GM10248 (cell line): ENCODE data around the gene LDLR.
"Not testable (repeated sequence)": the region's sequence is repeated elsewhere in the genome, so short reads cannot be mapped to it uniquely, and the experiment has no call there.

Experiments
- CTCF ChIA-PET: fragments of 300-600 bp; sonication (Branson Sonifier 250); formaldehyde crosslinking; extraction: SDS; loops from one replicate; lab custom pipeline; 2021; ENCODE audit warnings: antibody characterized with exemption; lab: Yijun Ruan, JAX
- POLR2A ChIA-PET: fragments of 350-650 bp; sonication (Branson Sonifier 250); formaldehyde crosslinking; extraction: SDS; loops from one replicate; lab custom pipeline; 2020; ENCODE audit warnings: antibody characterized with exemption; lab: Yijun Ruan, JAX
- DNase-seq: peaks from one replicate; pipeline ENCODE4 v3.0.0; 2012; ENCODE audit errors: extremely low spot score
- TF ChIP-seq, protein P1 (sequence below): IDR thresholded peaks from 2 replicates; pipeline ENCODE4 v1.5.1; 2012; ENCODE audit warnings: mild to moderate bottlenecking, low read depth; ENCODE audit errors: extremely low read depth, missing control alignments, control extremely low read depth

Gene LDLR

DNA sequence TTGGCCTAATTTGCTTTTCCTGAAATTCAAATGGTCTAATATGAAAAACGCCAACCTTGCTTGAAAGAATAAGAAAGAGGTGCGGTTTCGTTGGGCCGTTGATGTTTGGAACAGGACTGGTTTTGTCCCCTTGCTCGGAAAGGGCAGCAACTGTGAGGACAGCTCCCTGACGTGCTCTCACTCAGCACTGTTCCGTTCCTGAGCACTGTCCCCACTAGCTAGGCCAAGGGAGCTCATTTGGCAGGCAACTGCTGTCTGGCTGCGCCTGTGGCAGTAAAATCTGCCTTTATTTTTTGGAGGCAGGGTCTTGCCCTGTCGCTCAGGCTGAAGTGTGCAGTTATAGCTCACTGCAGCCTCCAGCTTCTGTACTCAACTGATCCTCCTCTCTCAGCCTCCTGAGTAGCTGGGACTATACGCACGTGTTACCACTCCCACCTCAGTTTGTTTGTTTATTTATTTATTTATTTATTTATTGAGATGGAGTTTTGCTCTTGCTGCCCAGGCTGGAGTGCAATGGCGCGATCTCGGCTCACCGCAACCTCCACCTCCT, 4.5 kb downstream of the LDLR start:
- no peak for DNase-seq
- POLR2A ChIA-PET = no interaction called here
- TF ChIP-seq, protein P1, sequence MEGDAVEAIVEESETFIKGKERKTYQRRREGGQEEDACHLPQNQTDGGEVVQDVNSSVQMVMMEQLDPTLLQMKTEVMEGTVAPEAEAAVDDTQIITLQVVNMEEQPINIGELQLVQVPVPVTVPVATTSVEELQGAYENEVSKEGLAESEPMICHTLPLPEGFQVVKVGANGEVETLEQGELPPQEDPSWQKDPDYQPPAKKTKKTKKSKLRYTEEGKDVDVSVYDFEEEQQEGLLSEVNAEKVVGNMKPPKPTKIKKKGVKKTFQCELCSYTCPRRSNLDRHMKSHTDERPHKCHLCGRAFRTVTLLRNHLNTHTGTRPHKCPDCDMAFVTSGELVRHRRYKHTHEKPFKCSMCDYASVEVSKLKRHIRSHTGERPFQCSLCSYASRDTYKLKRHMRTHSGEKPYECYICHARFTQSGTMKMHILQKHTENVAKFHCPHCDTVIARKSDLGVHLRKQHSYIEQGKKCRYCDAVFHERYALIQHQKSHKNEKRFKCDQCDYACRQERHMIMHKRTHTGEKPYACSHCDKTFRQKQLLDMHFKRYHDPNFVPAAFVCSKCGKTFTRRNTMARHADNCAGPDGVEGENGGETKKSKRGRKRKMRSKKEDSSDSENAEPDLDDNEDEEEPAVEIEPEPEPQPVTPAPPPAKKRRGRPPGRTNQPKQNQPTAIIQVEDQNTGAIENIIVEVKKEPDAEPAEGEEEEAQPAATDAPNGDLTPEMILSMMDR = no peak
- CTCF ChIA-PET = interaction anchor here (1.0 to 6.8 kb wide), 9 partner anchors 9 to 376 kb away, joined by 3 to 31 read pairs (median 3); partner anchors contain the start of genes DNM2 and PRKCSH

DNA sequence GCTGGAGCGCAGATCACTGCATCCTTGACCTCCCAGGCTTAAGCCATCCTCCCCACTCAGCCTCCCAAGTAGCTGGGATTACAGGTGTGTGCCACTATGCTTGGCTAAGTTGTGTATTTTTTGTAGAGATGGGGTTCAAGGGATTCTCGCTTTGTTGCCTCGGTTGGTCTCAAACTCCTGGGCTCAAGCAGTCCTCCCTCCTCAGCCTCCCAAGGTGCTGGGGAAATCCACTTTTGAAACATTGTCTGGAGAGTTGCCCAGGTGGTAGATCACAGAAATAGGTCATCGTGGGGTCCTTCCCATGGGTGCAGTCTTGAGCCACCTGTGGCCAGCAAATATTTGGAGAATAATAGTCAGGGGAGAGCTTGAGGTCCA, 5.2 kb downstream of the LDLR start:
- ChIA-PET POLR2A (interaction anchor here (0.7 kb wide), 1 partner anchor 58 kb away, joined by 5 read pairs; no protein-coding TSS in a partner anchor), CTCF (interaction anchor here (1.0 to 6.8 kb wide), 6 partner anchors 10 to 341 kb away, joined by 3 to 31 read pairs (median 6); partner anchors contain the start of gene PRKCSH)
- TF ChIP-seq, protein P1 = no peak
- no peak for DNase-seq

DNA sequence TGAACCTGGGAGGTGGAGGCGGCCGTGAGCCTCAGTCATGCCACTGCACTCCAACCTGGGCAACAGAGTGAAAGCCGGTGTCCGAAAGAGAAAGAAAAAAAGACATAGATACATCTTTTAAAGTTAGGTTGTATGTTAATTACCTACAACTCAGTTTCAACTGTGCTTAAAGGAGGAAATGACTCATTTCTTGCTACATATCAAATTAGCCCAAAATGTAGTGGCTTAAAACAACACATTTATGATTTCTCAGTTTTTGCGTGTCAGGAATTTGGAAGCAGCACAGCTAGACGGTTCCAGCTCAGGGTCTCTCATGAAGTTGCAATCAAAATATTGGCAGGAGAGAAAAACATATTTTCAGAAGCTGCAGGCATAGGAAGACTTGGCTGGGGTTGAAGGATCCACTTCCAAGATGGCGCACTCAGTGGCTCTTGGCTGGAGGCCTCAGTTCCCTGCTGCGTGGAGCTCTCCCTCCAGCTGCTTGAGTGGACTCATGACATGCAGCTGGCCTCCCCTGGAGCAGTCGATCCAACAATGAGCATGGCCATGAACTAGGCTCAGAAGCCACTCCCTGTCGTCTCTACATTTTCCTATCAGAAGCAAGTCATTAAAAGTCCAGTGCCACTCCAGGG, 7.1 kb downstream of the LDLR start:
- POLR2A ChIA-PET = interaction anchor here (0.6 kb wide), 1 partner anchor 23 kb away, joined by 3 read pairs; no protein-coding TSS in a partner anchor
- peak; percentile 52 for DNase-seq
- TF ChIP-seq, protein P1 = no peak
- CTCF ChIA-PET = interaction anchor here (0.9 to 2.9 kb wide), 2 partner anchors 29 to 61 kb away, joined by 3 to 15 read pairs; no protein-coding TSS in a partner anchor

- CTCF ChIA-PET = interaction anchor here (0.9 to 2.9 kb wide), 3 partner anchors 28 to 62 kb away, joined by 3 to 15 read pairs (median 4); no protein-coding TSS in a partner anchor
- POLR2A ChIA-PET, DNase-seq: not testable (repeated sequence)
These were observed 8.1 kb downstream of the LDLR start for GRCh38 chr19:11097367-11097766.

- ChIA-PET POLR2A (no interaction called here), CTCF (interaction anchor here (1.4 kb wide), 1 partner anchor 28 kb away, joined by 4 read pairs; no protein-coding TSS in a partner anchor)
- no peak for DNase-seq
These were observed 9.1 kb downstream of the LDLR start for GRCh38 chr19:11098327-11098726.

DNA sequence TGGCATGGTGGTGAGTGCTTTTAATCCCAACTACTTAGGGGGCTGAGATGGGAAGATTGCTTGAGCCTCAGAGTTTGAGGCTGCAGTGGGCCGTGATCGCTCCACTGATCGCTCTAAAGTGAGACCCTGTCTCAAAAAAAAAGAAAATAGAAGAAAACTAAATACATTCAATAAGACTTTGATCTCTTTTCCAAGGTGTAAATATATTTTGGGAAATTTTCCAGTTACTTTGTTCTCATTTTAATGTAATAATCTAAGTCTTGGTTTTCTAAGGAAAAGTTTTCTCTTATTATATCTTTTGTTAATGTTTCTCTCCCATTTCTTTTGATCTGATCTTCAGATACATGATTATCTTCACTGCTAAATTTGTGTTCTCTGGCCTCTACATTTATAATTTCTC, 9.6 kb downstream of the LDLR start:
- TF ChIP-seq, protein P1 = no peak
- POLR2A ChIA-PET = no interaction called here

More at GRCh38 chr19:11098327-11098726, 9.1 kb downstream of the LDLR start:
- TF ChIP-seq, protein P1 = no peak

More for the DNA sequence above, 9.6 kb downstream of the LDLR start:
- CTCF ChIA-PET = interaction anchor here (1.4 kb wide), 1 partner anchor 27 kb away, joined by 4 read pairs; no protein-coding TSS in a partner anchor
- no peak for DNase-seq
